ENCODE measurements around the gene PAEP.

Gene PAEP

DNA sequence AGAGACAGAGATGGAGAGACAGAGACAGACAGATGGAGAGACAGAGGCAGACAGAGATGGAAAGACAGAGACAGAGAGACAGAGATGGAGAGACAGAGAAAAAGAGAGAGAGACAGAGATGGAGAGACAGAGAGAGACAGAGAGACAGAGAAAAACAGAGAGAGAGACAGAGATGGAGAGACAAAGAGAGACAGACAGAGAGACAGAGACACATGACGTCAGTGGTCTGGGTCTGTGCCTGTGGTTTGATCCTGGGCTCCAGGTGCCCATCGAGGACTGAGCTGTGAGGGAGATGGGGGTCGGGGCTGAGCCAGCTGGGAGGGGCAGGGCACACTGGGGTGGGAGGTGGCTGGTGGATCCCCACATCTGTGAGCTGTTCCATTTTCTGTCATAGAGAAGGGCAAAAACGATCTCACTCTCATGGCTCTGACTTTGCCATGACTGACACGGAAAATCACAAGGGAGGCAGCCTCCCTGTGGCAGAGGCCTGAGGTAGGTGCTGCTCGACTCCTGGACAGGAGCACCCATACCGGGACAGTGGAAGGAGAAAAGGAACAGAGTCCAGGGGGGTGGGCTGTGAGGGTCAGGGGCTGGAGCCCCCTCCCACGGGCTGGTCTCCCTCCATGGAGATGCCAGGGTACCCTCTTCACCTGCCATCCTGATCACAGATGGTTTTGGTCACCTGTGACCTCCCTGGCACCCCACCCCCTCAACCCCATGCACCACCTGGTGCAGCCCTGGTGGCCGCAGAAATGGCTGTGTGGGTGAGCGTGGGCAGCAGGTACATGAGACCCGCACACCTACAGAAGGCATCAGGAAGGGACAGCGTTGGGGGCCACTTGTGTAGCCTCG, 49.0 kb downstream of the PAEP start:
- TF ChIP-seq SIN3A (IDR thresholded peaks at IDR 0.05; ENCODE audit: borderline replicate concordance, insufficient read depth, low read length) (no peak), TAF1 (IDR thresholded peaks at IDR 0.05; ENCODE audit: borderline replicate concordance, insufficient read depth, low read length) (no peak), POLR2AphosphoS5 (IDR thresholded peaks at IDR 0.05; ENCODE audit: low read depth, low read length) (no peak), FOXP2 (optimal IDR thresholded peaks at IDR 0.05; ENCODE audit: borderline replicate concordance, extremely low read depth, extremely low read length, insufficient read depth) (no peak)
- TF ChIP-seq, protein P1, sequence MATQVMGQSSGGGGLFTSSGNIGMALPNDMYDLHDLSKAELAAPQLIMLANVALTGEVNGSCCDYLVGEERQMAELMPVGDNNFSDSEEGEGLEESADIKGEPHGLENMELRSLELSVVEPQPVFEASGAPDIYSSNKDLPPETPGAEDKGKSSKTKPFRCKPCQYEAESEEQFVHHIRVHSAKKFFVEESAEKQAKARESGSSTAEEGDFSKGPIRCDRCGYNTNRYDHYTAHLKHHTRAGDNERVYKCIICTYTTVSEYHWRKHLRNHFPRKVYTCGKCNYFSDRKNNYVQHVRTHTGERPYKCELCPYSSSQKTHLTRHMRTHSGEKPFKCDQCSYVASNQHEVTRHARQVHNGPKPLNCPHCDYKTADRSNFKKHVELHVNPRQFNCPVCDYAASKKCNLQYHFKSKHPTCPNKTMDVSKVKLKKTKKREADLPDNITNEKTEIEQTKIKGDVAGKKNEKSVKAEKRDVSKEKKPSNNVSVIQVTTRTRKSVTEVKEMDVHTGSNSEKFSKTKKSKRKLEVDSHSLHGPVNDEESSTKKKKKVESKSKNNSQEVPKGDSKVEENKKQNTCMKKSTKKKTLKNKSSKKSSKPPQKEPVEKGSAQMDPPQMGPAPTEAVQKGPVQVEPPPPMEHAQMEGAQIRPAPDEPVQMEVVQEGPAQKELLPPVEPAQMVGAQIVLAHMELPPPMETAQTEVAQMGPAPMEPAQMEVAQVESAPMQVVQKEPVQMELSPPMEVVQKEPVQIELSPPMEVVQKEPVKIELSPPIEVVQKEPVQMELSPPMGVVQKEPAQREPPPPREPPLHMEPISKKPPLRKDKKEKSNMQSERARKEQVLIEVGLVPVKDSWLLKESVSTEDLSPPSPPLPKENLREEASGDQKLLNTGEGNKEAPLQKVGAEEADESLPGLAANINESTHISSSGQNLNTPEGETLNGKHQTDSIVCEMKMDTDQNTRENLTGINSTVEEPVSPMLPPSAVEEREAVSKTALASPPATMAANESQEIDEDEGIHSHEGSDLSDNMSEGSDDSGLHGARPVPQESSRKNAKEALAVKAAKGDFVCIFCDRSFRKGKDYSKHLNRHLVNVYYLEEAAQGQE (IDR thresholded peaks at IDR 0.05; ENCODE audit: insufficient read depth in 1 of 2, low read depth in 2 of 2, low read length in 2 of 2), result no peak

DNA sequence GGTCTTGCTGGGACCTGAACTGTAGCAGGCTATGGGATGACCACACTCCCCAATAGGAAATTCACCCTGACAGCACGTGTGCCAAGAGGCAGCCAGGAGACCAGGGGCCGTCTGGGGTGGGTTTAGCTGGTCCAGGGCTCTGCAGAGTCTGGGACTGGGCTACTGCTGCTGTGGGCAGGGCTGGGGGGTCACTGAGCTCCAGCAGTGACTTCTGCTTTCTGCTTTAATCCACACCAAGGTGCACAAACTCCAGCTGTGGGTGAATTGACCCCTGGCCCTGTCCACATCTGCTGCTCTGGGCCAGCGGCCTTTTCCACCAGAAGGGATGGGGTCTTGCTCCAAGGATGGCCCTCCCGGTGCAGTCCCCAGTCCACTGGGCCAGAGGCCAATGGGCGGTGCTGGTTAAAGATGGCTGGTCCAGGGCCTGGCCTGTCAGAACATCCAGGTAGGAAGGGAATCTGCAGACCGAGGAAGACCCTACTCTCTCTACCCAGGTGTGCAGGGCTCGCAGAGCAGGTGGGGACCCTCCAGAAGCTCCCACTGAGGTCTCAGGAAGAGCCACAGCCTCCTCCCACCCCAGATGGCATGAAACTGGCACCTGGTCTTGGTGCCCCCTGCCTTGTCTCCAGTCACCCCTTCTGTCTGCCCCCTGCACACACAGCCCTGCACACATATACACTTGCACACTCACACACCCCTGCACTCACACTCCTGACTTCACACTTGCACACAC, 49.8 kb downstream of the PAEP start:
- TF ChIP-seq POLR2AphosphoS5 (IDR thresholded peaks at IDR 0.05; ENCODE audit: low read depth, low read length) (no peak), FOXP2 (optimal IDR thresholded peaks at IDR 0.05; ENCODE audit: borderline replicate concordance, extremely low read depth, extremely low read length, insufficient read depth) (no peak), SIN3A (IDR thresholded peaks at IDR 0.05; ENCODE audit: borderline replicate concordance, insufficient read depth, low read length) (no peak), TAF1 (IDR thresholded peaks at IDR 0.05; ENCODE audit: borderline replicate concordance, insufficient read depth, low read length) (no peak)
- TF ChIP-seq, protein P1 (IDR thresholded peaks at IDR 0.05; ENCODE audit: insufficient read depth in 1 of 2, low read depth in 2 of 2, low read length in 2 of 2), result no peak

DNA sequence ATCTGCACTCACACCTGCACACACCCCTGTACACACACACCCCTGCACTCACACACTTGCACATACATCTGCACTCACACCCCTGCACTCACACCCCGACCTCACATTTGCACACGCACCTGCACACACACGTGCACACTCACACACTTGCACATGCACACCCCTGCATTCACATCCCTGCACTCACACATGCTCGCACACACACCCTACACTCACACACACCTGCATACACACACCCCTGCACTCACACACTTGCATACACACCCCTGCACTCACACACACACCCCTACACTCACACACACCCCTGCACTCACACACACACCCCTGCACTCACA, 50.3 kb downstream of the PAEP start:
- TF ChIP-seq, protein P1 (IDR thresholded peaks at IDR 0.05; ENCODE audit: insufficient read depth in 1 of 2, low read depth in 2 of 2, low read length in 2 of 2), result no peak
- TF ChIP-seq POLR2AphosphoS5 (IDR thresholded peaks at IDR 0.05; ENCODE audit: low read depth, low read length), result no peak
- TF ChIP-seq FOXP2 (optimal IDR thresholded peaks at IDR 0.05; ENCODE audit: borderline replicate concordance, extremely low read depth, extremely low read length, insufficient read depth), result no peak
- TF ChIP-seq TAF1 (IDR thresholded peaks at IDR 0.05; ENCODE audit: borderline replicate concordance, insufficient read depth, low read length), result no peak

DNA sequence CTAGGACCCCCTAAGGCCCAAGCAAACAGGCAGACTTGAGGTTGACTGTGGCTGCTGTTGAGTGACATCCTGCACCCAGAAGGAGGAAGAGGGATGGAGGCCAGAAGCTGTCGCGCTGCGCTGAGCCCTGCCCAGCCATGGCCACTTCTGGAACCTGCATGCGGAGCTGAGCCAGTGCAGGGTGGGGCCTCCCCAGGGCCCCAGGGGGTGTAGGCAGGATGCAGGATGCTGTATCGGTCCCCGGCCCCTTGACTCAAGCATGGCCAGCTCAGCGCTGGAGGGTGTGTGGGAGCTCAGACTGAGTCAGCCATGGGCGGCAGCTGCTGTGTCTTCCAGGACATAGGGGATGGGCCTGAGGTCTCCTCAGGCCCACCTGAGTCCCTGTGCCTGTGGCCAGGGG, 50.9 kb downstream of the PAEP start:
- TF ChIP-seq, protein P1 (IDR thresholded peaks at IDR 0.05; ENCODE audit: insufficient read depth in 1 of 2, low read depth in 2 of 2, low read length in 2 of 2), result no peak
- no peak for TF ChIP-seq FOXP2 (optimal IDR thresholded peaks at IDR 0.05; ENCODE audit: borderline replicate concordance, extremely low read depth, extremely low read length, insufficient read depth)
